MCF 10A (cell line): ENCODE measurements around the gene EPGN. TPM values are rescaled to one million over a fixed set of nuclear protein-coding genes. Genes with fewer than 3 reads are reported as not detected.

ENCODE experiments used
- BruUV-seq: library from RNA; stranded (reverse); fragments of 400-500 nt; replicated peaks from 2 replicates; lab custom pipeline; 2021; lab: Mats Ljungman, UMichigan
- CTCF ChIA-PET: fragments of 300-600 bp; sonication (Branson Sonifier 250); formaldehyde crosslinking; extraction: SDS; loops from one replicate; lab custom pipeline; 2021; ENCODE audit warnings: antibody characterized with exemption, inconsistent platforms; lab: Yijun Ruan, JAX
- POLR2A ChIA-PET: fragments of 300-600, 350-650 bp; sonication (Branson Sonifier 250); formaldehyde crosslinking; extraction: SDS; loops from one replicate; lab custom pipeline; 2020; ENCODE audit warnings: antibody characterized with exemption, inconsistent platforms; lab: Yijun Ruan, JAX
- DNase-seq: peaks from one replicate; pipeline ENCODE4 v3.0.0-alpha.2; 2018; ENCODE audit not compliant: unreplicated experiment
- H3K27ac Mint-ChIP-seq: one replicate; pipeline ENCODE4 v1.8.0; 2022; ENCODE audit warnings: mild to moderate bottlenecking, low read depth, mixed read lengths; ENCODE audit not compliant: unreplicated experiment
- H3K27me3 Mint-ChIP-seq: one replicate; pipeline ENCODE4 v1.8.0; 2022; ENCODE audit warnings: mixed read lengths; ENCODE audit not compliant: insufficient read depth, unreplicated experiment
- H3K36me3 Mint-ChIP-seq: one replicate; pipeline ENCODE4 v1.8.0; 2022; ENCODE audit warnings: mild to moderate bottlenecking, moderate library complexity, mixed read lengths; ENCODE audit not compliant: insufficient read depth, unreplicated experiment
- H3K4me1 Mint-ChIP-seq: one replicate; pipeline ENCODE4 v1.8.0; 2022; ENCODE audit warnings: mixed read lengths; ENCODE audit not compliant: insufficient read depth, unreplicated experiment
- H3K4me3 Mint-ChIP-seq: one replicate; pipeline ENCODE4 v1.8.0; 2022; ENCODE audit warnings: mild to moderate bottlenecking, moderate library complexity, mixed read lengths; ENCODE audit not compliant: unreplicated experiment
- H3K9me3 Mint-ChIP-seq: one replicate; pipeline ENCODE4 v1.8.0; 2022; ENCODE audit warnings: mixed read lengths; ENCODE audit not compliant: unreplicated experiment
- CTCF ChIP-seq: fragments of 200-600 bp; IDR thresholded peaks from one replicate; pipeline ENCODE4 v1.8.0; 2022; ENCODE audit warnings: antibody characterized with exemption, mild to moderate bottlenecking; ENCODE audit not compliant: unreplicated experiment
- intact Hi-C: fragments of 100-400 bp; cut with micrococcal nuclease; formaldehyde crosslinking; loops from 2 replicates; pipeline ENCODE4 v1.14.1; 2022
- total RNA-seq: library from RNA; stranded (reverse); gene quantifications from 2 replicates; pipeline ENCODE4 v1.2.3, GENCODE V29; 2022

Gene EPGN
- total RNA-seq, 1 experiment from 2014 or later, result 129 TPM

GRCh38 chr4:74287791-74288190 is 20.5 kb upstream of the EPGN start:
- TF ChIP-seq CTCF, result no peak
- Mint-ChIP-seq H3K27ac (no peak overlapping the region), H3K27me3 (no peaks in the 10 kb centered on the region), H3K4me1 (peaks cover 14% of the 10 kb centered on the region), H3K9me3 (no peaks in the 10 kb centered on the region), H3K4me3 (no peak overlapping the region), H3K36me3 (peaks cover 34% of the 10 kb centered on the region)
- ChIA-PET CTCF (no interaction called here), POLR2A (interaction anchor here (0.6 to 1.2 kb wide), 2 partner anchors 19 to 21 kb away, joined by 3 read pairs; no protein-coding TSS in a partner anchor)
- DNase-seq, result no peak
- no TSS peak for BruUV-seq
- intact Hi-C loops, result no loop called here

GRCh38 chr4:74291471-74291870 is 16.8 kb upstream of the EPGN start:
- no peaks in the 10 kb centered on the region for H3K4me1 Mint-ChIP-seq
- H3K27ac Mint-ChIP-seq, result no peak overlapping the region
- TF ChIP-seq CTCF, result no peak
- no peak overlapping the region for H3K4me3 Mint-ChIP-seq
- BruUV-seq, result no TSS peak
- POLR2A ChIA-PET, result interaction anchor here (0.7 to 2.1 kb wide), 4 partner anchors 10 to 1194 kb away, joined by 3 to 6 read pairs (median 5); partner anchors contain the start of gene EPGN
- CTCF ChIA-PET, result interaction anchor here (0.9 to 1.4 kb wide), 3 partner anchors 63 to 68 kb away, joined by 3 to 5 read pairs (median 3); no protein-coding TSS in a partner anchor
- no peaks in the 10 kb centered on the region for H3K27me3 Mint-ChIP-seq
- peaks cover 51% of the 10 kb centered on the region for H3K36me3 Mint-ChIP-seq
- intact Hi-C loops, result no loop called here
- DNase-seq, result no peak
- H3K9me3 Mint-ChIP-seq, result no peaks in the 10 kb centered on the region

- DNase-seq, result no peak
- H3K9me3 Mint-ChIP-seq, result no peaks in the 10 kb centered on the region
- H3K4me3 Mint-ChIP-seq, result no peak overlapping the region
- intact Hi-C loops, result no loop called here
- H3K27ac Mint-ChIP-seq, result no peak overlapping the region
- no peaks in the 10 kb centered on the region for H3K27me3 Mint-ChIP-seq
- H3K36me3 Mint-ChIP-seq, result peaks cover 50% of the 10 kb centered on the region
- BruUV-seq, result no TSS peak
- CTCF ChIA-PET, result interaction anchor here (0.6 to 1.4 kb wide), 3 partner anchors 39 to 69 kb away, joined by 3 read pairs; no protein-coding TSS in a partner anchor
- no peaks in the 10 kb centered on the region for H3K4me1 Mint-ChIP-seq
- POLR2A ChIA-PET, result interaction anchor here (0.7 to 2.1 kb wide), 4 partner anchors 10 to 1700 kb away, joined by 3 to 5 read pairs (median 4); no protein-coding TSS in a partner anchor
- no peak for TF ChIP-seq CTCF
Measured at GRCh38 chr4:74292111-74292870, 16.0 kb upstream of the EPGN start.

GRCh38 chr4:74293558-74293957 is 14.7 kb upstream of the EPGN start:
- DNase-seq, result no peak
- TF ChIP-seq CTCF, result no peak
- Mint-ChIP-seq H3K27ac (no peak overlapping the region), H3K27me3 (no peaks in the 10 kb centered on the region), H3K36me3 (peaks cover 41% of the 10 kb centered on the region), H3K4me3 (no peak overlapping the region), H3K4me1 (no peaks in the 10 kb centered on the region), H3K9me3 (no peaks in the 10 kb centered on the region)
- CTCF ChIA-PET, result no interaction called here
- intact Hi-C loops, result no loop called here
- no TSS peak for BruUV-seq
- POLR2A ChIA-PET, result no interaction called here
